AG04450 (cell line): ENCODE results near the gene SHB. TPM values are rescaled to one million over a fixed set of nuclear protein-coding genes. Genes with fewer than 3 reads are reported as not detected.

Source experiments
- CTCF ChIA-PET: fragments of 300-600, 350-600 bp; formaldehyde crosslinking; extraction: SDS; loops from one replicate; lab custom pipeline; 2022; ENCODE audit warnings: antibody characterized with exemption, inconsistent platforms; lab: Charles Lee
- POLR2A ChIA-PET: fragments of 350-600 bp; formaldehyde crosslinking; extraction: SDS; loops from one replicate; lab custom pipeline; 2021; ENCODE audit warnings: antibody characterized with exemption, inconsistent platforms; lab: Yijun Ruan, JAX
- DNase-seq: peaks from one replicate; pipeline ENCODE4 v3.0.0-alpha.2; 2011; ENCODE audit warnings: low read depth, low spot score
- H3K27ac ChIP-seq: one replicate; pipeline ENCODE4 v1.5.1; 2012; ENCODE audit warnings: low read depth, low read length, control low read depth
- H3K27me3 ChIP-seq: one replicate; pipeline ENCODE4 v1.6.0; 2012; ENCODE audit warnings: low read length; ENCODE audit not compliant: control insufficient read depth, insufficient read depth
- H3K4me3 ChIP-seq: 2 replicates; pipeline ENCODE4 v1.5.1; 2011; ENCODE audit warnings: mild to moderate bottlenecking, low read depth, low read length, control low read depth
- H3K9me3 ChIP-seq: 2 replicates; pipeline ENCODE4 v1.5.1; 2012; ENCODE audit warnings: low read length; ENCODE audit not compliant: control insufficient read depth, insufficient read depth
- polyA plus RNA-seq: library from polyadenylated mRNA; depleted of rRNA; stranded (reverse); fragments of >200 nt; gene quantifications from 2 replicates; pipeline ENCODE4 v1.2.3, GENCODE V29; 2011
- TF ChIP-seq, protein P1 (sequence below): IDR thresholded peaks from 2 replicates; pipeline ENCODE4 v1.5.1; 2011; ENCODE audit warnings: low read depth, low read length, control low read depth, inconsistent platforms

SHB gene
- polyA plus RNA-seq, 1 experiment: 16.7 TPM

DNA sequence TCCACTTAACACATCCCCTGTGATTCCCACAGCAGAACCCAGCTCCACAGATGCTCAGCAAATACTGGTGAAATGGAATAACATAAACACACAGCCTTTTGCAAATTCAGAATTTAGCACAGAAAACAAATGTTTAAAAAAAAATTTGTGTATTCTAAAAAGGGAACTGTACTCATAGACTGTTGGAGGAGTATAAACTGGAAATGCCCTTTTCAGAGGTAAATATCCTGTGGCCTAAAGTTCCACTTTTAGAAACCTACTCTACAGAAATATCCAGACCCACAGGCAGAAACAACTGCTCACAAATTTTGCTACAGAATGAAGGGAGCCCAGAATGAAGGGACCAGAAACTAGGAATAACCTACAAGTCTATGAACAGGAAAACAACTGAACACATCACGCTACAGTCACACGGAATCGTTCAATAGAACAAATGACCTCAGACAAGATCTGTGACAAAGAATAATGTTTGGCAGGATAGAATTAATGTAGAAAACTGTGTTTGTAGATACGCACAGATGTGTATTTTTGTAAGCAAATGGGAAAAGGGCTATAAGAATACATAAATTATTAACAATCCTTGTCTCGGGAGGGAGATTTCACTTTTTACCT is 78.5 kb downstream of the SHB start:
- Histone ChIP-seq H3K27ac (no peak overlapping the region), H3K9me3 (no peaks in the 10 kb centered on the region), H3K27me3 (no peaks in the 10 kb centered on the region), H3K4me3 (no peak overlapping the region)
- POLR2A ChIA-PET: no interaction called here
- DNase-seq: no peak
- TF ChIP-seq, protein P1, sequence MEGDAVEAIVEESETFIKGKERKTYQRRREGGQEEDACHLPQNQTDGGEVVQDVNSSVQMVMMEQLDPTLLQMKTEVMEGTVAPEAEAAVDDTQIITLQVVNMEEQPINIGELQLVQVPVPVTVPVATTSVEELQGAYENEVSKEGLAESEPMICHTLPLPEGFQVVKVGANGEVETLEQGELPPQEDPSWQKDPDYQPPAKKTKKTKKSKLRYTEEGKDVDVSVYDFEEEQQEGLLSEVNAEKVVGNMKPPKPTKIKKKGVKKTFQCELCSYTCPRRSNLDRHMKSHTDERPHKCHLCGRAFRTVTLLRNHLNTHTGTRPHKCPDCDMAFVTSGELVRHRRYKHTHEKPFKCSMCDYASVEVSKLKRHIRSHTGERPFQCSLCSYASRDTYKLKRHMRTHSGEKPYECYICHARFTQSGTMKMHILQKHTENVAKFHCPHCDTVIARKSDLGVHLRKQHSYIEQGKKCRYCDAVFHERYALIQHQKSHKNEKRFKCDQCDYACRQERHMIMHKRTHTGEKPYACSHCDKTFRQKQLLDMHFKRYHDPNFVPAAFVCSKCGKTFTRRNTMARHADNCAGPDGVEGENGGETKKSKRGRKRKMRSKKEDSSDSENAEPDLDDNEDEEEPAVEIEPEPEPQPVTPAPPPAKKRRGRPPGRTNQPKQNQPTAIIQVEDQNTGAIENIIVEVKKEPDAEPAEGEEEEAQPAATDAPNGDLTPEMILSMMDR: no peak
- CTCF ChIA-PET: no interaction called here

DNA sequence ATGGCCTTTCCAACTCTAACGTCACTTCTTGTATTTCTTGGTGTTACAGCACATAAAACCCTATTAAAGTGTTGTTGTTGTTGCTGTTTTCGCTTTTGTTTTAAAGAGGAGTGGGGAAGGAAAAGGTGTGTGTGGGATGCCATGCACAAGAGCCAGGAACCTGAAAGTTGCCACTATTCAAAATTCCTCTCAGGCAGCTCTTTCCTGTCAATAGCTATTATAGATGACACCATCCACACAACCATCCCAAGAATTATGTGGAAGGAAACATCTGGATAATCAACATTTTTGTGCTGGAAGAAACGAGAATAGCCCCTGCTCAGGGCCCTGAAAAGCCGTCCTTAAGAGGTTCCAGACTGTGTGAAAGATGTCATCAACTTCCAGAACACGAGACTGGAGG is 79.3 kb downstream of the SHB start:
- Histone ChIP-seq H3K9me3 (no peaks in the 10 kb centered on the region), H3K4me3 (no peak overlapping the region), H3K27me3 (no peaks in the 10 kb centered on the region), H3K27ac (no peak overlapping the region)
- CTCF ChIA-PET: no interaction called here
- POLR2A ChIA-PET: no interaction called here
- TF ChIP-seq, protein P1: no peak
- DNase-seq: no peak

DNA sequence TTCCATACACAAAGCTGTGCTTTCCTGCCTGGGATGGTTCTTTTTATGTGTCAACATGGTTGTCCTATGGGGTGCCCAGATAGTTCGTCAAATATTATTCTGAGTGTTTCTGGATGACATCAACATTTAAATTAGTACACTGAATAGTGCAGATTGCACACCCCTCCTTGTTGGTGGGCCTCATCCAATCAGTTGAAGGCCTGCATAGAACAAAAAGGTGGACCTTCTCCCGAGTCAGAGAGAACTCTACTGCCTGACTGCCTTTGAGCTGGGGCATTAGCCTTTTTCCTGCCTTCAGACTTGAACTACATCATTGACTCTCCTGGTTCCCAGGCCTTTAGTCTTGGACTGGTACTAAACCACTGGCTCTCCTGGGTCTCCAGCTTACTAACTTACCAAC is 80.4 kb downstream of the SHB start:
- CTCF ChIA-PET: no interaction called here
- POLR2A ChIA-PET: no interaction called here
- no peaks in the 10 kb centered on the region for H3K27me3 ChIP-seq
- no peak for DNase-seq
- H3K4me3 ChIP-seq: no peak overlapping the region
- no peak overlapping the region for H3K27ac ChIP-seq
- TF ChIP-seq, protein P1: no peak
- H3K9me3 ChIP-seq: no peaks in the 10 kb centered on the region

DNA sequence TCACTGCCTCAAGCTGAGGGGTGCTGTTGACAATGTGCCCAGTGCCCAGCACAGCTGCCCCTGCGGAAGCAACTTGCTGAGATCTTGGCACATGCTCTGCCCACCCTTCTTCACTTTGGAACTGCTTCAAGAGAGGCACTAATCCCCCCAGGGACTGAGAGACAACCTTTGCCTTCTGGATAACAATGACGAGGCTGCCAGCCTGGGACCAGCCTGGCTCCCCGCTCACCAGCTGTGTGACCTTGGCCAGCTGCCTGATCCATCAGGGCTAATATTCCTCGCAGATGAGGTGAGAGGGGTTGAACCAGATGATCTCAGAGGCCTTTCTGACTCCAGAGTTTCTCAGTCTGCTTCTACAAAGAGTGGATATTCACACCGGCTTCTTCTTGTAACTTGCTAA is 81.0 kb downstream of the SHB start:
- POLR2A ChIA-PET: no interaction called here
- DNase-seq: no peak
- Histone ChIP-seq H3K4me3 (no peak overlapping the region), H3K9me3 (no peaks in the 10 kb centered on the region), H3K27me3 (no peaks in the 10 kb centered on the region), H3K27ac (no peak overlapping the region)
- CTCF ChIA-PET: no interaction called here
- TF ChIP-seq, protein P1: no peak

DNA sequence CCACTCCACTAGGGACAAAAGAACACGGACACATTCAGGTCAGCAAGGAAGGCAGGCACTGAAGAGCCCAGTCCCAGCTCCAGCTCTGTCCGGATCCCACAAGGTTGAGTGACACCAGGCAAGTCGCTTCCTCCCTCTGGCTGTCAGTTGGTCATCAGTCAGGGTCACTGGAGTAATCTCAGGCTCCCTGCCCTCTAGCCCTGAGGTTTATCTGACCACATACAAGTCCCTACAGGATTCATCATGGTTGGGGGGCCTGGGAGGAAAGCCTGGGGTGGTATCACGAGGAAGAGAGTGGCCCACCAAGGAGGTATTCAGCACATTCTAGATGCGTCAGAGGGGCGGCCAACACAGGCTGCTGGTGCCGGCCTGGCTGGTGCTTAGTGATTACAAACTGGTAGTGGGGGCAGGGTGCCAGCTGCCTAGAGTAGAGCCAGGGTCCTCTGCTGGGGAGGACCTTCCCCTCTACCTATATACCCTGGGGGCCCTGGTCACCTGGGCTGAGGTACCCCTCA is 81.5 kb downstream of the SHB start:
- Histone ChIP-seq H3K27ac (no peak overlapping the region), H3K4me3 (no peak overlapping the region), H3K27me3 (no peaks in the 10 kb centered on the region), H3K9me3 (no peaks in the 10 kb centered on the region)
- ChIA-PET CTCF (interaction anchor here (1.4 kb wide), 1 partner anchor 276 kb away, joined by 3 read pairs; no protein-coding TSS in a partner anchor), POLR2A (no interaction called here)
- no peak for DNase-seq
- TF ChIP-seq, protein P1: no peak
